HepG2 (cell line): ENCODE results near the gene SPATA31D4.
"Not testable (repeated sequence)": the region's sequence is repeated elsewhere in the genome, so short reads cannot be mapped to it uniquely, and the experiment has no call there.

Source experiments
- HNF1B ChIP-seq: sonication (generic); formaldehyde crosslinking; IDR thresholded peaks from 2 replicates; pipeline ENCODE4 v1.5.1; 2020; ENCODE audit warnings: mild to moderate bottlenecking, moderate library complexity, missing genetic modification reagents
- MAFF ChIP-seq: IDR thresholded peaks from 2 replicates; pipeline ENCODE4 v1.6.1; 2011; ENCODE audit warnings: low read depth, low read length, improper control_type of control experiment
- MYC ChIP-seq: sonication (generic); formaldehyde crosslinking; IDR thresholded peaks from 2 replicates; pipeline ENCODE4 v1.9.0; 2021; ENCODE audit warnings: missing genetic modification reagents, borderline replicate concordance
- PAF1 ChIP-seq: IDR thresholded peaks from 2 replicates; pipeline ENCODE4 v1.6.1; 2016; ENCODE audit warnings: missing genetic modification reagents, missing compliant biosample characterization
- ZNF264 ChIP-seq: sonication (generic); formaldehyde crosslinking; IDR thresholded peaks from 2 replicates; pipeline ENCODE4 v1.4.0; 2020; ENCODE audit warnings: missing genetic modification reagents
- TF ChIP-seq, protein P1 (sequence below): sonication (generic); formaldehyde crosslinking; IDR thresholded peaks from 2 replicates; pipeline ENCODE4 v1.5.0; 2020; ENCODE audit warnings: mild to moderate bottlenecking, missing genetic modification reagents, moderate library complexity

- not testable (repeated sequence) for TF ChIP-seq PAF1 (CRISPR knock-in tag); HNF1B (CRISPR knock-in tag); MAFF; ZNF264; MYC (CRISPR knock-in tag)
- TF ChIP-seq, protein P1, sequence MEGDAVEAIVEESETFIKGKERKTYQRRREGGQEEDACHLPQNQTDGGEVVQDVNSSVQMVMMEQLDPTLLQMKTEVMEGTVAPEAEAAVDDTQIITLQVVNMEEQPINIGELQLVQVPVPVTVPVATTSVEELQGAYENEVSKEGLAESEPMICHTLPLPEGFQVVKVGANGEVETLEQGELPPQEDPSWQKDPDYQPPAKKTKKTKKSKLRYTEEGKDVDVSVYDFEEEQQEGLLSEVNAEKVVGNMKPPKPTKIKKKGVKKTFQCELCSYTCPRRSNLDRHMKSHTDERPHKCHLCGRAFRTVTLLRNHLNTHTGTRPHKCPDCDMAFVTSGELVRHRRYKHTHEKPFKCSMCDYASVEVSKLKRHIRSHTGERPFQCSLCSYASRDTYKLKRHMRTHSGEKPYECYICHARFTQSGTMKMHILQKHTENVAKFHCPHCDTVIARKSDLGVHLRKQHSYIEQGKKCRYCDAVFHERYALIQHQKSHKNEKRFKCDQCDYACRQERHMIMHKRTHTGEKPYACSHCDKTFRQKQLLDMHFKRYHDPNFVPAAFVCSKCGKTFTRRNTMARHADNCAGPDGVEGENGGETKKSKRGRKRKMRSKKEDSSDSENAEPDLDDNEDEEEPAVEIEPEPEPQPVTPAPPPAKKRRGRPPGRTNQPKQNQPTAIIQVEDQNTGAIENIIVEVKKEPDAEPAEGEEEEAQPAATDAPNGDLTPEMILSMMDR (CRISPR knock-in tag): not testable (repeated sequence)
Measured at GRCh38 chr9:81933547-81933946, 5.3 kb downstream of the SPATA31D4 start.
